GM21619 (cell line): ENCODE measurements around the gene SLC25A47.
A peak's percentile ranks its signal among the peaks of the same experiment; 100 is the strongest.

ENCODE experiments used
- ATAC-seq: cut with Tn5 transposase; IDR thresholded peaks from one replicate; pipeline ENCODE4 v1.9.1; 2021; ENCODE audit not compliant: unreplicated experiment

SLC25A47 gene

DNA sequence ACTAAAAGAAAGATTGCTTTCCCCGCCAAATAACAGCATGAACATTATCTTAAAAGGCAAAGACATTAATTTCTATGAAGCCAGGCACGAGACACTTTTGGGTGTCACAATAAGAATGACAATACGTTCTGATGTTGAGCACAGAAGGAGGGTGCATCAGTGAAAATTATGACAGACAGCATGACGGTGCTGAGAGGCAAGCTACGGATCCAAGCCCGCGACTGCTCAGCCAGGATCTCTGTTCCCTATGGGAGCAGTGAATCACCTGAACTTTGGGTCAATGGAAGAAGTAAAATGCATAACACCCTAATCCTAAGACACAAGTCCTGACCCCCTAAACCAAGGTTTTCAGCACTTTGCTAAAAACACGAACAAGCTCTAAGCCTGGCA, 51.7 kb downstream of the SLC25A47 start:
- no peak for ATAC-seq

DNA sequence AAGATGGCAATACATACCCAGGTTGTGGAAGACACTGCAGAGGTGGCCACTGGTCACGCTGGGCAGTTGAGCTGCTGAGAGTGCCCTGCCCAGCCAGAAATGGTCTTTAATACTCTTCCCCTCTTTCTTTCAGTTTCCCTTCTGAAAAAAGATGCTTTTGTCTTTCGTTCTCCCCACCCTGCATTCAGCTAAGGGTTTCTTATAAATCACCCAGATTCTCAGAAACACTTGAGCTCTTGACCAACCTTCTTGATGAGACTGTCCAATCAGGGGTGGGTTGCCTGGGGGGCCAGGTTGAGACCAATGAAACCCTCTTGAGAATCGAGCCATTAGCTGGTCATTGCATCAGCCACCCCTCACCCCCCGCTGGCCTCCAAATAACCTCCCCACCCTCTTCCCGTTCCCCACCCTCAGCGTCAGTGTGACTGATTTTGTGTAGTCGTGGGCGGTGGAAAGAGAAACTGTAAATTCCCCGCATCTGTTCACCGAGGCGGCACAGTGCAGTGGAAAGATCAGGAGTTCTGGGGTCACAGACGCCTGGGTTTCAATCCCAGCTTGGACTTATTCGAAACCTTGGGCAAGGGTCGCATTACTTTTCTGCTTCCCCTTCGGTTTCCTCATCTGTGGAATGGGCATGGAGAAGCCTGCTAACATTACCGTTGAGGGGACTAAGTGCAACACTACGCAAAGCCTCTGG, 52.3 kb downstream of the SLC25A47 start:
- ATAC-seq, result peak; percentile 33

- ATAC-seq, result peak; percentile 72
Observed at GRCh38 chr14:100375963-100376735, 53.0 kb downstream of the SLC25A47 start, which contains the start of gene WDR25. Gene WDR25, plus strand, starts transcription at chr14:100376485.

DNA sequence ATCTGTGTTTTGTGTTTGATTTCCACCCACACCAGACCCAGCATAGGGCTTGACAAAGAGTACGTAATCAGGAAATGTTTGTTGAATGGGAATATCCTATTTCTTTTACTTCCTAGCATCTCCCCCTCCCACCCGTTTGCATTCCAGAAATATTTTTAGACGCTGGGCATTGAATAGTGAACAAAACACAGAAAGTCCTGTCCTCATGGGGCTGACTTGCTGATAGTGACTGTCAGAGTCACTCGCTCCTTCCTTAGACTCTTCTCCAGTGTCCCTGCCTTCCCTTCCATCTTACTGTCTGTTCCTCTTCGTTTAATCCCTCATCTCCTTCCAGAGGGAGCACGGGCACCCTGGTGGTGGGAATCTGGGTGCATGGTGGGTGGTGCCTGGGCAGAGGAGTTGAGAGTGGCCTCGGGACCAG, 53.6 kb downstream of the SLC25A47 start:
- no peak for ATAC-seq
